GM13977 (cell line): ENCODE data around the gene UAP1.
A peak's percentile ranks its signal among the peaks of the same experiment; 100 is the strongest.
"Not testable (repeated sequence)": the region's sequence is repeated elsewhere in the genome, so short reads cannot be mapped to it uniquely, and the experiment has no call there.

ENCODE experiments used
- DNase-seq: peaks from one replicate; pipeline ENCODE4 v3.0.0; 2012; ENCODE audit warnings: low spot score
- CTCF ChIP-seq: IDR thresholded peaks from 2 replicates; pipeline ENCODE4 v1.5.1; 2012; ENCODE audit warnings: mild to moderate bottlenecking, control low read depth; ENCODE audit not compliant: insufficient read depth; ENCODE audit errors: extremely low read depth, missing control alignments
- in situ Hi-C: fragments of 300-500 bp; cut with MboI; formaldehyde crosslinking; loops from one replicate; pipeline ENCODE4 v1.12.0; 2022; ENCODE audit warnings: low sequenced_read_pairs, low pct_unique_long_range_greater_than_20kb, mixed read lengths, inconsistent platforms; ENCODE audit not compliant: unreplicated experiment

UAP1 gene

GRCh38 chr1:162562470-162562828 lies 927 bp downstream of the UAP1 start:
- in situ Hi-C loops: no loop called here
- no peak for DNase-seq
- no peak for TF ChIP-seq CTCF

GRCh38 chr1:162564762-162565218 lies 3.3 kb downstream of the UAP1 start:
- in situ Hi-C loops: no loop called here
- no peak for DNase-seq

GRCh38 chr1:162565460-162565859 lies 3.9 kb downstream of the UAP1 start:
- TF ChIP-seq CTCF: no peak
- DNase-seq: peak; percentile 16
- in situ Hi-C loops: no loop called here

More at GRCh38 chr1:162564762-162565218, 3.3 kb downstream of the UAP1 start:
- no peak for TF ChIP-seq CTCF

GRCh38 chr1:162566870-162567269 lies 5.3 kb downstream of the UAP1 start:
- TF ChIP-seq CTCF: no peak
- in situ Hi-C loops: no loop called here
- no peak for DNase-seq

GRCh38 chr1:162568802-162569201 lies 7.3 kb downstream of the UAP1 start:
- in situ Hi-C loops: no loop called here
- TF ChIP-seq CTCF: no peak

GRCh38 chr1:162570718-162571117 lies 9.2 kb downstream of the UAP1 start:
- in situ Hi-C loops: no loop called here
- TF ChIP-seq CTCF: no peak
- no peak for DNase-seq

More at GRCh38 chr1:162568802-162569201, 7.3 kb downstream of the UAP1 start:
- no peak for DNase-seq

GRCh38 chr1:162571121-162571520 lies 9.6 kb downstream of the UAP1 start:
- in situ Hi-C loops, DNase-seq: not testable (repeated sequence)
